Measurements from ENCODE around the gene RBP3. TPM values are rescaled to one million over a fixed set of nuclear protein-coding genes. Genes with fewer than 3 reads are reported as not detected.

RBP3 gene
- total RNA-seq, 1 experiment from 2014 or later: not detected

- TF ChIP-seq FOSL1 (IDR thresholded peaks at IDR 0.05; ENCODE audit: low read depth) (no peak), REST (IDR thresholded peaks at IDR 0.05; ENCODE audit: low read depth) (no peak)
Observed at GRCh38 chr10:47322300-47323061, 25.7 kb upstream of the RBP3 start, which contains the start of gene GDF2 (continued).

GRCh38 chr10:47323087-47323486 lies 25.1 kb upstream of the RBP3 start:
- Histone ChIP-seq H3K27ac (ENCODE audit: low read depth, low read length) (no peak overlapping the region), H3K4me3 (replicated peaks in 1 of 2; ENCODE audit: low read depth in 1 of 2, low read length in 2 of 2) (no peak overlapping the region), H3K4me1 (ENCODE audit: control insufficient read depth in 1 of 2, insufficient read depth in 2 of 2, low read length in 2 of 2) (peaks cover 4 to 13% of the 10 kb centered on the region in 2 experiments; a peak in 2 of 4 replicates), H2AFZ (ENCODE audit: low read depth, low read length, poor library complexity, severe bottlenecking) (no peak overlapping the region), H3K4me2 (ENCODE audit: low read length) (no peak overlapping the region), H3K36me3 (ENCODE audit: control insufficient read depth in 1 of 2, insufficient read depth in 2 of 2, low read length in 2 of 2) (no peaks in the 10 kb centered on the region), H3K9me3 (ENCODE audit: control insufficient read depth in 1 of 2, insufficient read depth in 1 of 2, low read depth in 1 of 2, low read length in 2 of 2) (no peaks in the 10 kb centered on the region), H3K79me2 (ENCODE audit: insufficient read depth, low read length) (no peaks in the 10 kb centered on the region), H3K27me3 (ENCODE audit: insufficient read depth, low read length) (no peaks in the 10 kb centered on the region), H3K9me2 (ENCODE audit: insufficient read depth) (no peaks in the 10 kb centered on the region), H4K20me1 (ENCODE audit: insufficient read depth) (no peaks in the 10 kb centered on the region), H3K9ac (ENCODE audit: low read length) (no peak overlapping the region)
- TF ChIP-seq MAX (IDR thresholded peaks at IDR 0.05): no peak
- TF ChIP-seq TCF7L2 (IDR thresholded peaks at IDR 0.05; ENCODE audit: borderline replicate concordance, extremely low read depth, insufficient read depth, insufficient read length): no peak
- ChIA-PET CTCF (interaction anchor here (2.1 kb wide), 1 partner anchor 18 kb away, joined by 6 read pairs; no protein-coding TSS in a partner anchor), RAD21 (ENCODE audit: low non-redundant PET in 1 of 2, low total read pairs in 2 of 2, uncharacterized antibody in 2 of 2, unreplicated experiment in 2 of 2) (no interaction called here), POLR2A (no interaction called here)
- intact Hi-C loops (cut with micrococcal nuclease): no loop called here
- DNase-seq (ENCODE audit: low read depth, low spot score): no peak
- no TSS peak for BruUV-seq (replicated peaks)
- no peak for ATAC-seq
